ENCODE results near the gene MMP11. TPM values are rescaled to one million over a fixed set of nuclear protein-coding genes. Genes with fewer than 3 reads are reported as not detected.

Gene MMP11
- total and polyA plus RNA-seq, 2 of the 13 experiments (the other 11 are each of a cell fraction or from before 2014, with no cell fraction given), result 8.9 to 28.6 TPM

GRCh38 chr22:23767673-23768548, 4.7 kb upstream of the MMP11 start, which contains the start of gene CHCHD10 (continued):
- TF ChIP-seq KIAA2018 (CRISPR knock-in tag; IDR thresholded peaks at IDR 0.05; ENCODE audit: borderline replicate concordance) (peak; percentile 83; the same call in 1 of the 2 replicates), TOE1 (CRISPR knock-in tag; IDR thresholded peaks at IDR 0.05) (0 out of 2 replicates have a peak, but pooled peaks have one; percentile 60), RORA (CRISPR knock-in tag; IDR thresholded peaks at IDR 0.05) (peak; percentile 82; the same call in 1 of the 2 replicates), ISX (CRISPR knock-in tag; conservative IDR thresholded peaks at IDR 0.05) (0 out of 2 replicates have a peak, but pooled peaks have one; percentile 46), ZNF382 (CRISPR knock-in tag; IDR thresholded peaks at IDR 0.05; ENCODE audit: borderline replicate concordance) (no peak), ZBTB7A (CRISPR knock-in tag; IDR thresholded peaks at IDR 0.05) (peak; percentile 89; the same call in 1 of the 2 replicates), SNAPC4 (CRISPR knock-in tag; IDR thresholded peaks at IDR 0.05) (0 out of 2 replicates have a peak, but pooled peaks have one; percentile 37), MXI1 (IDR thresholded peaks at IDR 0.05; ENCODE audit: borderline replicate concordance, low read depth, low read length) (peak; percentile 73; the same call in 2 of the 3 replicates), GLMP (CRISPR knock-in tag; IDR thresholded peaks at IDR 0.05; ENCODE audit: borderline replicate concordance) (no peak), ZNF710 (CRISPR knock-in tag; IDR thresholded peaks at IDR 0.05; ENCODE audit: borderline replicate concordance) (peak; percentile 51; the same call in 1 of the 2 replicates)
